B cell (primary cell): ENCODE data around the gene AQP9. TPM values are rescaled to one million over a fixed set of nuclear protein-coding genes. Genes with fewer than 3 reads are reported as not detected.
"Not testable (repeated sequence)": the region's sequence is repeated elsewhere in the genome, so short reads cannot be mapped to it uniquely, and the experiment has no call there.

Source experiments
- ATAC-seq: fragments of 200-7000 bp; cut with Tn5 transposase; one replicate; pipeline ENCODE4 v1.10.0; 2021; ENCODE audit warnings: low read depth, mild to moderate bottlenecking, moderate number of reproducible peaks, moderate library complexity
- CTCF ChIA-PET: fragments of 350-600 bp; sonication (Branson Sonifier 250); formaldehyde crosslinking; loops from one replicate; lab custom pipeline; 2021; ENCODE audit warnings: antibody characterized with exemption, inconsistent platforms; lab: Charles Lee
- POLR2A ChIA-PET: fragments of 350-600 bp; sonication (Branson Sonifier 250); formaldehyde crosslinking; loops from one replicate; lab custom pipeline; 2021; ENCODE audit warnings: antibody characterized with exemption; lab: Charles Lee
- DNase-seq: peaks from one replicate; pipeline ENCODE4 v3.0.0; 2013
- H2AFZ ChIP-seq: 2 replicates; pipeline ENCODE4 v1.6.1; 2012; ENCODE audit warnings: mild to moderate bottlenecking, low read depth, low read length; ENCODE audit not compliant: insufficient read depth, poor library complexity, severe bottlenecking
- H3K27ac ChIP-seq, 2 donors: 1 replicate in 1 of 2; 2 replicates in 1 of 2; pipeline ENCODE4 v1.5.1; 2012 to 2013; ENCODE audit warnings: low read length in 2 of 2, mild to moderate bottlenecking in 2 of 2, moderate library complexity in 1 of 2
- H3K27me3 ChIP-seq, 4 experiments: fragments of 200-600 bp in 1 of 4; sonication (generic) in 1 of 4; replicated peaks in 1 of 4; 1 replicate in 2 of 4; 2 replicates in 2 of 4; pipeline versions ENCODE4 v1.6.1 to v1.7.0; 2013 to 2016; ENCODE audit warnings: low read length in 3 of 4, mild to moderate bottlenecking in 2 of 4, mixed read lengths in 1 of 4, moderate library complexity in 1 of 4; ENCODE audit not compliant: insufficient read depth in 4 of 4, control insufficient read depth in 3 of 4; ENCODE audit errors: control extremely low read depth in 1 of 4
- H3K36me3 ChIP-seq, 2 experiments: replicated peaks in 1 of 2; 1 replicate in 1 of 2; 2 replicates in 1 of 2; pipeline versions ENCODE4 v1.6.1 to v1.7.1; 2013; ENCODE audit warnings: low read length in 1 of 2; ENCODE audit not compliant: insufficient read depth in 2 of 2, control insufficient read depth in 1 of 2; ENCODE audit errors: control extremely low read depth in 1 of 2, extremely low read depth in 1 of 2
- H3K4me1 ChIP-seq, 2 donors: fragments of 200-600 bp in 1 of 2; sonication (generic) in 1 of 2; 1 replicate in 1 of 2; 2 replicates in 1 of 2; pipeline versions ENCODE4 v1.5.1 to v1.6.1; 2013 to 2017; ENCODE audit warnings: low read length in 2 of 2; ENCODE audit not compliant: control insufficient read depth in 2 of 2, insufficient read depth in 2 of 2
- H3K4me2 ChIP-seq: replicated peaks from 2 replicates; pipeline ENCODE3; 2012; ENCODE audit warnings: mild to moderate bottlenecking, low read depth, low read length; ENCODE audit not compliant: poor library complexity, severe bottlenecking
- H3K4me3 ChIP-seq, 5 experiments: fragments of 200-600 bp in 1 of 5; sonication (generic) in 1 of 5; 1 replicate in 3 of 5; 2 replicates in 2 of 5; pipeline versions ENCODE4 v1.5.1 to v1.7.0; 2011 to 2016; ENCODE audit warnings: low read length in 4 of 5, mild to moderate bottlenecking in 4 of 5, low read depth in 2 of 5, control low read depth in 1 of 5, moderate library complexity in 1 of 5; ENCODE audit not compliant: insufficient read depth in 1 of 5; ENCODE audit errors: control extremely low read depth in 1 of 5, extremely low read depth in 1 of 5
- H3K79me2 ChIP-seq: fragments of 200-600 bp; sonication (generic); one replicate; pipeline ENCODE4 v1.6.0; 2016; ENCODE audit warnings: low read length; ENCODE audit not compliant: control insufficient read depth, insufficient read depth
- H3K9ac ChIP-seq: fragments of 200-600 bp; sonication (generic); 2 replicates; pipeline ENCODE4 v1.6.1; 2017; ENCODE audit warnings: mild to moderate bottlenecking, low read length, moderate library complexity
- H3K9me3 ChIP-seq, 3 donors: one replicate each; pipeline versions ENCODE4 v1.6.1 to v1.7.1; 2013; ENCODE audit warnings: low read length in 2 of 3; ENCODE audit not compliant: control insufficient read depth in 2 of 3, insufficient read depth in 1 of 3; ENCODE audit errors: control extremely low read depth in 1 of 3
- H4K20me1 ChIP-seq: 2 replicates; pipeline ENCODE4 v1.6.0; 2012; ENCODE audit warnings: mild to moderate bottlenecking, low read length; ENCODE audit not compliant: insufficient read depth, control insufficient read depth, poor library complexity, severe bottlenecking
- H3K27ac Mint-ChIP-seq: one replicate; pipeline ENCODE4 v1.8.0; 2021; ENCODE audit warnings: mixed read lengths
- H3K27me3 Mint-ChIP-seq: one replicate; pipeline ENCODE4 v1.8.0; 2021; ENCODE audit warnings: mixed read lengths
- H3K4me1 Mint-ChIP-seq: one replicate; pipeline ENCODE4 v1.8.0; 2021; ENCODE audit warnings: mixed read lengths
- H3K4me3 Mint-ChIP-seq: one replicate; pipeline ENCODE4 v1.8.0; 2021; ENCODE audit warnings: mixed read lengths
- H3K9me3 Mint-ChIP-seq: one replicate; pipeline ENCODE4 v1.8.0; 2022; ENCODE audit warnings: mixed read lengths; ENCODE audit not compliant: insufficient read depth
- WGBS: methylation state at CpG from one replicate; pipeline ENCODE4 v1.1.5; 2013; ENCODE audit warnings: missing lambda C conversion rate; ENCODE audit not compliant: insufficient coverage; 5-methylcytosine and 5-hydroxymethylcytosine counted together
- intact Hi-C: fragments of 100-400 bp; cut with micrococcal nuclease; formaldehyde crosslinking; loops from one replicate; pipeline ENCODE4 v1.10.0; 2022
- polyA plus RNA-seq: library from polyadenylated mRNA; depleted of rRNA; stranded (reverse); fragments of >200 nt; gene quantifications from 2 replicates; pipeline ENCODE4 v1.2.3, GENCODE V29; 2012
- total RNA-seq, 2 donors: library from RNA; stranded (reverse); fragments of 120-200 nt in 1 of 2; gene quantifications; 1 replicate in 1 of 2; 2 replicates in 1 of 2; pipeline versions ENCODE4 v1.2.3 to v1.2.4, GENCODE V29; 2013 to 2022

Gene AQP9
- total and polyA plus RNA-seq, 2 donors (not counting 1 experiment from before 2014, with no cell fraction given), result 0.10 TPM; not detected in 1

- H2AFZ ChIP-seq, H3K27me3 ChIP-seq, H3K27ac ChIP-seq, H4K20me1 ChIP-seq, H3K9me3 ChIP-seq, H3K9ac ChIP-seq, CTCF ChIA-PET, H3K4me3 ChIP-seq, ATAC-seq, POLR2A ChIA-PET, DNase-seq, H3K4me1 ChIP-seq, H3K4me2 ChIP-seq, H3K79me2 ChIP-seq, intact Hi-C loops, H3K27ac Mint-ChIP-seq, H3K4me1 Mint-ChIP-seq, H3K4me3 Mint-ChIP-seq, H3K36me3 ChIP-seq, H3K27me3 Mint-ChIP-seq, H3K9me3 Mint-ChIP-seq: not testable (repeated sequence)
- whole genome bisulfite sequencing, result 80% methylated on average over 2 of the region's 3 CpGs
Measured at GRCh38 chr15:58209007-58209481, 70.9 kb downstream of the AQP9 start.

- H3K27me3 ChIP-seq, ATAC-seq, H3K4me3 Mint-ChIP-seq, H3K36me3 ChIP-seq, DNase-seq, H2AFZ ChIP-seq, H3K4me2 ChIP-seq, H3K9me3 Mint-ChIP-seq, H3K4me1 ChIP-seq, POLR2A ChIA-PET, H3K9ac ChIP-seq, CTCF ChIA-PET, H3K27ac ChIP-seq, H3K4me3 ChIP-seq, H4K20me1 ChIP-seq, H3K4me1 Mint-ChIP-seq, H3K79me2 ChIP-seq, H3K27me3 Mint-ChIP-seq, intact Hi-C loops, H3K27ac Mint-ChIP-seq, H3K9me3 ChIP-seq: not testable (repeated sequence)
- WGBS, result 100% methylated on average over 1 of the region's 4 CpGs
Measured at GRCh38 chr15:58210031-58210430, 71.8 kb downstream of the AQP9 start.
